GM12874 (cell line): ENCODE data around the gene IAH1.

Source experiments
- CTCF ChIP-seq: IDR thresholded peaks from 2 replicates; pipeline ENCODE4 v1.5.1; 2011; ENCODE audit warnings: low read depth, mild to moderate bottlenecking, control low read depth, low read length, moderate library complexity; ENCODE audit not compliant: insufficient read depth

Gene IAH1

DNA sequence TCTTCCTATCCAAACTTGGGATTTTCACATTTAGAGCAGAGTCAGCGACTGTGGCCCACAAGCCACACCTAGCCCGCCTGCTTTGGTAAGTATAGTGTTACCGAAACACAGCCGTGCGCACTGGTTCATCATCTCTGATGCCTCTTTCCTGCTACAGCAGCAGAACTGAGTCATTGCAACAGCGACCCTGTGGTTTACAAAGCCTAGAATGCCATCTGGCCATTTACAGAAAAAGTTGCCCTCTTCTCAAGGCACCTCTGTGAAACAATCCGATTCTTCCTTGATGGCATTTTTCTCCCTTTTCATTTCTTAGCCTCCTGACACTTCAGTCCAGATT is 10.7 kb upstream of the IAH1 start:
- no peak for TF ChIP-seq CTCF

- no peak for TF ChIP-seq CTCF
Measured at GRCh38 chr2:9465170-9465569, 9.2 kb upstream of the IAH1 start.

DNA sequence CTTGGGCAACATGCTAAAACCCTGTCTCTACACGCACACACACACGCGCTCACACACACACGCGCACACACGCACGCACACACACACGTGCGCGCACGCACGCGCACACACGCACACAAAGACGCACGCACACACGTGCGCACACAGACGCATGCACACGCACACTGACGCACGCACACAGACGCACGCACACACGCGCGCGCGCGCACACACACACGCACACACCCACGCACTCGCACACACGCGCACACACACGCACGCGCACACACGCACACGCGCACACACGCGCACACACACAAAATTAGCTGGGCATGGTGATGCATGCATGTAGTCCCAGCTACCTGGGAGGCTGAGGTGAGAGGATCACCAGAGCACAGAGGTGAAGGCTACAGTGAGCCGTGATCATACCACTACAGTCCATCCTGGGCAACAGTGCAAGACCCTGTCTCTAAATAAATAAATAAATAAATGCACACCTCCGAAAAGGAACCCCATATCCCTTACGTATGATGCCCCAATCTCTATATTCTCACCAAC is 8.1 kb upstream of the IAH1 start:
- TF ChIP-seq CTCF = no peak

DNA sequence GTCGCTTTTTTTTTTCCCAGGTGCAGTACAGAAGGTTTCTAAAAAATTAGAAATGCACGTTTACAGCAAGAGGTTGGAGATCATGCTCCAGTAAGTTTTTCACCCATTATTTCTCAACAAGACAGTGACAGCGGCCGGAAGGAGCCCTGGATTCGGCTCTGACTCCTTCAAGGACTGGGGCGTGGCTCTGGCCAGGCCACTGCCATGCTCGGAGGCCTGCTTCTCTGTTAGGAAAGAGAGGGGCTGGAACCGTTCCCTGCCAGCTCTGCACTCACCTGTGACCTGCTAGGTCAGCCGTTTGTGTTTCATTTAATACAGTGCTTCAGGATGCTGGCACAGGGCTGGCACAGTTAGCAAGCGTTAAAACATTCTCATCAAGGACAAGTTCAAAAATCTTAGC is 6.7 kb upstream of the IAH1 start:
- no peak for TF ChIP-seq CTCF

DNA sequence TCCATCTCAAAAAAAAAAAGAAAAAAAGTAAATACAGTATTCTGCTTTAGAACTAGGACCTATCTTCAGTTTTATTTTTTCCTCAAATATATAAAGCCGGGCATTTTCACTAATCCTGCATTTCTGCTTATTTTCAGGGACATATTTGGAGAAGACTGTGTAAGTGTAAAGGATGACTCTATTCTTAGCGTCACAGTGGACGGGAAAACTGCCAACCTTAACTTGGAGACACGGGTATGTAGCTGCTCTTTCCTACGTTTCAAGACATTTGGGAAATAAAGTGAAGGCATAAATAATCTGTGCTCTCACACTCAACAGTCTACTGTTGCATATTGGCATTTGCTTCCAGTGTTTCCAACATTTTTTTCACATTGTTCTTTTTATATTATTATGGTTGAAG is 3.1 kb upstream of the IAH1 start:
- TF ChIP-seq CTCF = no peak

DNA sequence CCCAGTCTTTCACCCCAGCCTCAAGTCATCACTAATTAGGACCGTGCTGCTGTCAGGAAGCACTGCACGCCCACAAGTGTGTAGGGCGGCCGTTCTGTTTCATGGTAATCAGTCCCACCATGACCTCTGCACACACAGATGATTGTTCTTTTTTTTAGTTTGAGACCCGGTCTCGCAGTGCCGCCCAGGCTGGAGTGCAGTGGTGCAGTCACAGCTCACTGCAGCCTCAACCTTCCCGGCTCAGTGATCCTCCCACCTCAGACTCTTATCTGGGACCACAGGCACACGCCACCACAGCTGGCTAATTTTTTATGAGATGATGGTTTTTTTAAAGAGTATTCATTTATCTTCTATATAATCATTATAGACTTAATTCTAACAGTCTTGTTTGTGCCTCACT is 1.8 kb upstream of the IAH1 start:
- TF ChIP-seq CTCF = no peak

GRCh38 chr2:9473308-9473984 is 905 bp upstream of the IAH1 start:
- TF ChIP-seq CTCF = no peak
